Endothelial cell of umbilical vein (primary cell): ENCODE data around the gene SMIM24. TPM values are rescaled to one million over a fixed set of nuclear protein-coding genes. Genes with fewer than 3 reads are reported as not detected.
"Not testable (repeated sequence)": the region's sequence is repeated elsewhere in the genome, so short reads cannot be mapped to it uniquely, and the experiment has no call there.

Source experiments
- BruUV-seq: library from RNA; stranded (reverse); fragments of 400-500 nt; replicated peaks from 2 replicates; lab custom pipeline; 2021; lab: Mats Ljungman, UMichigan
- CTCF ChIA-PET: fragments of 300-600, 350-600 bp; sonication (Branson Sonifier 250); formaldehyde crosslinking; loops from one replicate; lab custom pipeline; 2021; ENCODE audit warnings: antibody characterized with exemption, inconsistent platforms; lab: Charles Lee
- POLR2A ChIA-PET: fragments of 300-600, 350-600 bp; sonication (Branson Sonifier 250); formaldehyde crosslinking; loops from one replicate; lab custom pipeline; 2021; ENCODE audit warnings: antibody characterized with exemption, inconsistent platforms; lab: Charles Lee
- DNase-seq: peaks from one replicate; pipeline ENCODE4 v3.0.0-alpha.2; 2011; ENCODE audit warnings: low read depth, low spot score
- FAIRE-seq: peaks from 2 replicates; lab custom pipeline; 2011; peaks lifted over from hg19 to GRCh38; lab: Jason Lieb, UNC
- H2AFZ ChIP-seq: 2 replicates; pipeline ENCODE4 v1.6.0; 2012; ENCODE audit warnings: low read depth, low read length, control low read depth, inconsistent platforms
- H3K27ac ChIP-seq: 2 replicates; pipeline ENCODE4 v1.5.1; 2011; ENCODE audit warnings: low read depth, mild to moderate bottlenecking, control low read depth, low read length, moderate library complexity; ENCODE audit not compliant: insufficient read depth
- H3K27me3 ChIP-seq, 2 experiments: 2 replicates each; pipeline versions ENCODE4 v1.6.0 to v1.6.1; 2011; ENCODE audit warnings: low read length in 2 of 2, mixed read lengths in 1 of 2; ENCODE audit not compliant: control insufficient read depth in 2 of 2, insufficient read depth in 2 of 2
- H3K36me3 ChIP-seq, 2 experiments: 2 replicates in 1 of 2; 3 replicates in 1 of 2; pipeline ENCODE4 v1.5.1; 2011; ENCODE audit warnings: low read length in 2 of 2, mild to moderate bottlenecking in 1 of 2, moderate library complexity in 1 of 2; ENCODE audit not compliant: control insufficient read depth in 2 of 2, insufficient read depth in 2 of 2; ENCODE audit errors: extremely low read depth in 1 of 2
- H3K4me1 ChIP-seq: 3 replicates; pipeline ENCODE4 v1.5.1; 2011; ENCODE audit warnings: mild to moderate bottlenecking, low read length; ENCODE audit not compliant: control insufficient read depth, insufficient read depth; ENCODE audit errors: extremely low read depth
- H3K4me2 ChIP-seq: 2 replicates; pipeline ENCODE4 v1.6.1; 2011; ENCODE audit warnings: low read length, control low read depth, mixed read lengths; ENCODE audit not compliant: insufficient read depth
- H3K4me3 ChIP-seq, 3 experiments: fragments of 200-600 bp in 1 of 3; sonication (generic), shearing (Covaris generic) in 1 of 3; replicated peaks in 1 of 3; 2 replicates each; pipeline ENCODE4 v1.5.1; 2011 to 2016; ENCODE audit warnings: control low read depth in 3 of 3, low read length in 3 of 3, mild to moderate bottlenecking in 2 of 3, inconsistent platforms in 1 of 3, low read depth in 1 of 3, moderate library complexity in 1 of 3; ENCODE audit not compliant: insufficient read depth in 1 of 3
- H3K79me2 ChIP-seq: 2 replicates; pipeline ENCODE4 v1.6.0; 2012; ENCODE audit warnings: low read length, inconsistent platforms; ENCODE audit not compliant: control insufficient read depth, insufficient read depth
- H3K9ac ChIP-seq: replicated peaks from 2 replicates; pipeline ENCODE3; 2011; ENCODE audit warnings: low read length, control low read depth; ENCODE audit not compliant: insufficient read depth; ENCODE audit errors: extremely low read depth
- H3K9me1 ChIP-seq: replicated peaks from 3 replicates; pipeline ENCODE4 v1.6.0; 2011; ENCODE audit warnings: mild to moderate bottlenecking, low read length; ENCODE audit not compliant: control insufficient read depth, insufficient read depth; ENCODE audit errors: extremely low read depth
- H3K9me3 ChIP-seq: replicated peaks from 2 replicates; pipeline ENCODE4 v1.5.1; 2012; ENCODE audit warnings: low read length, inconsistent platforms; ENCODE audit not compliant: control insufficient read depth, insufficient read depth
- H4K20me1 ChIP-seq: replicated peaks from 2 replicates; pipeline ENCODE3; 2011; ENCODE audit warnings: mild to moderate bottlenecking, low read length; ENCODE audit not compliant: control insufficient read depth, insufficient read depth; ENCODE audit errors: extremely low read depth
- EZH2 ChIP-seq: IDR thresholded peaks from 2 replicates; pipeline ENCODE4 v1.6.1; 2012; ENCODE audit warnings: borderline replicate concordance, low read depth, mild to moderate bottlenecking, moderate library complexity, low read length, inconsistent platforms; ENCODE audit not compliant: severe bottlenecking
- FOS ChIP-seq: IDR thresholded peaks from 2 replicates; pipeline ENCODE4 v1.6.1; 2011; ENCODE audit warnings: mild to moderate bottlenecking, low read length, moderate library complexity, borderline replicate concordance; ENCODE audit not compliant: insufficient read depth
- GATA2 ChIP-seq: IDR thresholded peaks from 2 replicates; pipeline ENCODE4 v1.7.0; 2011; ENCODE audit warnings: low read depth, mild to moderate bottlenecking, moderate library complexity, mixed read lengths, low read length; ENCODE audit not compliant: insufficient read length, insufficient read depth
- JUN ChIP-seq: IDR thresholded peaks from 2 replicates; pipeline ENCODE4 v1.6.1; 2011; ENCODE audit warnings: borderline replicate concordance, low read depth; ENCODE audit not compliant: insufficient read length, insufficient read depth
- MYC ChIP-seq: IDR thresholded peaks from one replicate; pipeline ENCODE4 v1.6.1; 2011; ENCODE audit warnings: mild to moderate bottlenecking, low read depth, low read length
- POLR2A ChIP-seq: IDR thresholded peaks from 2 replicates; pipeline ENCODE4 v1.6.1; 2012; ENCODE audit warnings: low read depth, mild to moderate bottlenecking, control low read depth, low read length
- POLR2AphosphoS5 ChIP-seq: IDR thresholded peaks from 2 replicates; pipeline ENCODE4 v1.6.1; 2012; ENCODE audit warnings: low read depth, mild to moderate bottlenecking, control low read depth, low read length, moderate library complexity; ENCODE audit not compliant: insufficient read depth
- dilution Hi-C: fragments of 300-500 bp; cut with MboI; formaldehyde crosslinking; loops from one replicate; pipeline ENCODE4 v1.15.0; 2019; ENCODE audit warnings: low sequenced_read_pairs; ENCODE audit not compliant: extremely low pct_ligation_motif_present
- intact Hi-C: fragments of 100-400 bp; cut with micrococcal nuclease; formaldehyde crosslinking; loops from one replicate; pipeline ENCODE4 v1.10.0; 2022
- polyA plus RNA-seq, 4 experiments: library from polyadenylated mRNA; depleted of rRNA in 3 of 4; stranded (reverse) in 3 of 4; unstranded in 1 of 4; fragments of >200 nt; gene quantifications; 2 replicates each; pipeline versions ENCODE4 v1.2.1 to v1.2.3, GENCODE V29; 2011 to 2012; ENCODE audit warnings: missing spikeins in 1 of 4
- total RNA-seq: library from RNA; stranded (reverse); gene quantifications from 2 replicates; pipeline ENCODE4 v1.2.3, GENCODE V29; 2021
- TF ChIP-seq, protein P1 (sequence below), 2 donors: IDR thresholded peaks; 1 replicate in 1 of 2; 2 replicates in 1 of 2; pipeline ENCODE4 v1.5.1; 2011; ENCODE audit warnings: low read length in 2 of 2, mild to moderate bottlenecking in 2 of 2, moderate library complexity in 2 of 2, control low read depth in 1 of 2, inconsistent platforms in 1 of 2, low read depth in 1 of 2; ENCODE audit not compliant: insufficient read depth in 1 of 2; ENCODE audit errors: extremely low read depth in 1 of 2
- TF ChIP-seq, protein P2 (sequence below): IDR thresholded peaks from 2 replicates; pipeline ENCODE4 v1.6.1; 2011; ENCODE audit not compliant: insufficient read depth, insufficient read length

The SMIM24 gene
- total and polyA plus RNA-seq, 2 donors (not counting 3 experiments of a cell fraction or from before 2014, with no cell fraction given), result not detected

DNA sequence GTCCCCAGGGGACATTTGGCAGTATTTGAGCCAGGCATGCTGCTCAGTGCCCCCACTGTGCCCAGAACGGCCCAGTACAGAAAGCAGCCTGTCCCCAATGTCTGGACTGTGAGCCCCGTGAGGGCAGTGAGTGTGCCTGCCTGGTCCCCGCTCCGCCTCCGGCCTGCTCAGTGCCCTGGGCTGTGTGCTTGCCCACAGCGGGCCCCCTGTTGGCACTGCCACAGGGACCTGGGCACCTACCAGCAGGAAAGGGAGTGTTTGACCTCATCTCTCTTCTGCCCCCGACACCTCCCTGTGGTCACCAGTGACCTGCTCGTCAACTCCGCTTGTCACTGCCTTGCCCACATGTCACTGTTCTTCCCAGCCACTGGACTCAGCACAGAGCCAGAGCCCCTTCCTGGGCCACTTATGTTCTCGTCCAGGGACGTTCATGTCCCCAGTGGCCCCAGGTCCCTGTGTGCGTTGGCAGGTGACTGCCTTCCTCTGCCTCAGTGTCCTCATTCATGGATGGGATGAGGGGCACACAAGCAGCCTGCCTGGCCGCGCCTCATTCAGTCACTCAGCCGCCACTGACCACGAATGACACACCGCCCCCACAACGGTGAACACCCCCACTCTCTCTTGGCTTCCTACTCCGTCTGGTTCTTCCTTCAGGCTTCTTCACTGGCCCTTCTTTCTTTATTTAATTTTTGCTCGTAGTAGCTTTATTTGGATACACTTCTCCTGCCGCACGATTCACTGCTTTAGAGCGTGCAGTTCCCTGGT lies 28.6 kb upstream of the SMIM24 start:
- DNase-seq, result no peak
- Histone ChIP-seq H4K20me1 (no peaks in the 10 kb centered on the region), H3K4me3 (no peak overlapping the region), H3K9me1 (no peaks in the 10 kb centered on the region), H3K4me1 (peaks cover 10% of the 10 kb centered on the region), H3K4me2 (no peak overlapping the region), H3K9me3 (no peaks in the 10 kb centered on the region), H3K79me2 (peaks cover 78% of the 10 kb centered on the region), H3K36me3 (peaks cover 0 to 10% of the 10 kb centered on the region in 2 experiments), H3K27ac (peak overlapping the region; percentile 51), H3K9ac (no peak overlapping the region), H3K27me3 (no peaks in the 10 kb centered on the region), H2AFZ (no peak overlapping the region)
- CTCF ChIA-PET, result no interaction called here
- no peak for FAIRE-seq
- no peak for TF ChIP-seq POLR2A
- no peak for TF ChIP-seq POLR2AphosphoS5
- TF ChIP-seq FOS, result no peak
- TF ChIP-seq EZH2, result no peak
- TF ChIP-seq MYC, result no peak
- TF ChIP-seq, protein P1, sequence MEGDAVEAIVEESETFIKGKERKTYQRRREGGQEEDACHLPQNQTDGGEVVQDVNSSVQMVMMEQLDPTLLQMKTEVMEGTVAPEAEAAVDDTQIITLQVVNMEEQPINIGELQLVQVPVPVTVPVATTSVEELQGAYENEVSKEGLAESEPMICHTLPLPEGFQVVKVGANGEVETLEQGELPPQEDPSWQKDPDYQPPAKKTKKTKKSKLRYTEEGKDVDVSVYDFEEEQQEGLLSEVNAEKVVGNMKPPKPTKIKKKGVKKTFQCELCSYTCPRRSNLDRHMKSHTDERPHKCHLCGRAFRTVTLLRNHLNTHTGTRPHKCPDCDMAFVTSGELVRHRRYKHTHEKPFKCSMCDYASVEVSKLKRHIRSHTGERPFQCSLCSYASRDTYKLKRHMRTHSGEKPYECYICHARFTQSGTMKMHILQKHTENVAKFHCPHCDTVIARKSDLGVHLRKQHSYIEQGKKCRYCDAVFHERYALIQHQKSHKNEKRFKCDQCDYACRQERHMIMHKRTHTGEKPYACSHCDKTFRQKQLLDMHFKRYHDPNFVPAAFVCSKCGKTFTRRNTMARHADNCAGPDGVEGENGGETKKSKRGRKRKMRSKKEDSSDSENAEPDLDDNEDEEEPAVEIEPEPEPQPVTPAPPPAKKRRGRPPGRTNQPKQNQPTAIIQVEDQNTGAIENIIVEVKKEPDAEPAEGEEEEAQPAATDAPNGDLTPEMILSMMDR (IDR thresholded peaks at IDR 0.05; ENCODE audit: extremely low read depth in 1 of 2, insufficient read depth in 1 of 2, low read depth in 1 of 2, low read length in 2 of 2), result no peak
- TF ChIP-seq, protein P2, sequence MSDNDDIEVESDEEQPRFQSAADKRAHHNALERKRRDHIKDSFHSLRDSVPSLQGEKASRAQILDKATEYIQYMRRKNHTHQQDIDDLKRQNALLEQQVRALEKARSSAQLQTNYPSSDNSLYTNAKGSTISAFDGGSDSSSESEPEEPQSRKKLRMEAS, result no peak
- TF ChIP-seq GATA2, result no peak
- TF ChIP-seq JUN, result no peak
- dilution Hi-C loops (no loop called here), intact Hi-C loops (no loop called here)
- POLR2A ChIA-PET, result no interaction called here
- no TSS peak for BruUV-seq

DNA sequence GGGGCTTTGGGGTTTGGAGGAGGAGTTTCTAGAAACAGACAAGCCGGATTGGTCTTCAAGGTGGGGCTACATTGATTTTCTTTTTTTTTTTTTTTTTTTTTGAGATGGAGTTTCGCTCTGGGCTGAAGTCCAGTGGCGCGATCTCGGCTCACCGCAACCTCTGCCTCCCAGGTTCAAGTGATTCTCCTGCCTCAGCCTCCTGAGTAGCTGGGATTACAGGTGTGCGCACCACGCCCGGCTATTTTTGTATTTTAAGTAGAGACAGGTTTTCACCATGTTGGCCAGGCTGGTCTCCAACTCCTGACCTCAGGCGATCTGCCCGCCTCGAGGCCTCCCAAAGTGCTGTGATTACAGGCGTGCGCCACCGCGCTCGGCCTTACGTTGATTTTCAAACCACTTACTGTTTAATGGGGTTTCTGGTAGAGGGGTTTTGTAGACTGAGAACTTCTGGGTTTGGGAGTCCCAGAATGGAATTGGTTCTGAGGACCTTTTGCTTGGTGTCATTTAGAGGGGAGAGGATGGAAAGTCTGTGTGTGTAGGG lies 27.9 kb upstream of the SMIM24 start:
- FAIRE-seq, H3K4me3 ChIP-seq, H3K27me3 ChIP-seq, H3K27ac ChIP-seq, H3K4me2 ChIP-seq, H3K4me1 ChIP-seq, BruUV-seq, H3K9ac ChIP-seq, H3K9me3 ChIP-seq, intact Hi-C loops, H3K9me1 ChIP-seq, dilution Hi-C loops, DNase-seq, POLR2A ChIA-PET, H4K20me1 ChIP-seq, H2AFZ ChIP-seq: not testable (repeated sequence)
- CTCF ChIA-PET, result interaction anchor here (1.9 kb wide), 1 partner anchor 23 kb away, joined by 9 read pairs; no protein-coding TSS in a partner anchor
- Histone ChIP-seq H3K79me2 (peaks cover 70% of the 10 kb centered on the region), H3K36me3 (peaks cover 0 to 10% of the 10 kb centered on the region in 2 experiments)
